Measurements from ENCODE around the gene MCCD1.

Gene MCCD1

DNA sequence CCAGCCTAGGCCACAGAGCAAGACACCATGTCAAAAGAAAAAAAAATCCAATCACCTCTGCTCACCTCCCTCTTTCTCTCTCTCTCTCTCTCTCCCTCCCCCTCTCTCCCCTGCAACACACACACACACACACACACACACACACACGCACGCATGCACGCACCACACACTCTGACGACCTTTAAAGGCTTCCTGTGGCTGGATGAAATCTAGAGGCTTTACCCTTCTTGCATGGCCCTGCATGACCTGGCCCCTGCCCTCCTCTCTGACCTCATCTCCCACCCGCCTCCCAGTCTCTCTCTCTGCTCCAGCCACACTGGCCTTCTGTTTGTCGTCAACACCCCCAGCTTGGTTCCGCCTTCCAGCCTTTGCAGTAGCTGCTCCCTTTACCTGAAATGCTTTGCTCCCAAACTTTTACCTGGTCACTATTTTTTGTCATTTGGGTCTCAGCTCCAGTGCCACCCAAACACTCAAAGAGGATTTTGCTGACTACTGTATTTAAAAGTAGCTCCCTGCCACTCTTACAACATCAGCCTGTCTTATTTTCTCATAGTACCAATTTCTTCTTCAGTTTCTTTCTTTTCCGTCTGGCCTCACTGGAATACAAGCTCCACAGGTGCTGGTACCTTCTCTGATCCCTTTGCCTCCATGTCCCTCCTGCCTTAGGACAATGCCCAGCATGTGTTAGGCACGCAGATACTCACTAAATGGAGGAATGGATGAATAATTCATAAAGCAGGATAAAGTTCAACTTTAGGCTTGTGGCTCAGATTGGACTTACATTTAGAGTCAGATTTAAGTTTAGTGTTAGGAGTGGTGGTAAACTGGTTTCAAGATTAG is 39.0 kb downstream of the MCCD1 start:
- H3K4me3 ChIP-seq (ENCODE audit: low read length), result no peak overlapping the region
- DNase-seq (ENCODE audit: low read depth), result no peak
- TF ChIP-seq, protein P1, sequence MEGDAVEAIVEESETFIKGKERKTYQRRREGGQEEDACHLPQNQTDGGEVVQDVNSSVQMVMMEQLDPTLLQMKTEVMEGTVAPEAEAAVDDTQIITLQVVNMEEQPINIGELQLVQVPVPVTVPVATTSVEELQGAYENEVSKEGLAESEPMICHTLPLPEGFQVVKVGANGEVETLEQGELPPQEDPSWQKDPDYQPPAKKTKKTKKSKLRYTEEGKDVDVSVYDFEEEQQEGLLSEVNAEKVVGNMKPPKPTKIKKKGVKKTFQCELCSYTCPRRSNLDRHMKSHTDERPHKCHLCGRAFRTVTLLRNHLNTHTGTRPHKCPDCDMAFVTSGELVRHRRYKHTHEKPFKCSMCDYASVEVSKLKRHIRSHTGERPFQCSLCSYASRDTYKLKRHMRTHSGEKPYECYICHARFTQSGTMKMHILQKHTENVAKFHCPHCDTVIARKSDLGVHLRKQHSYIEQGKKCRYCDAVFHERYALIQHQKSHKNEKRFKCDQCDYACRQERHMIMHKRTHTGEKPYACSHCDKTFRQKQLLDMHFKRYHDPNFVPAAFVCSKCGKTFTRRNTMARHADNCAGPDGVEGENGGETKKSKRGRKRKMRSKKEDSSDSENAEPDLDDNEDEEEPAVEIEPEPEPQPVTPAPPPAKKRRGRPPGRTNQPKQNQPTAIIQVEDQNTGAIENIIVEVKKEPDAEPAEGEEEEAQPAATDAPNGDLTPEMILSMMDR (conservative IDR thresholded peaks at IDR 0.05; ENCODE audit: low read depth, low read length), result no peak

DNA sequence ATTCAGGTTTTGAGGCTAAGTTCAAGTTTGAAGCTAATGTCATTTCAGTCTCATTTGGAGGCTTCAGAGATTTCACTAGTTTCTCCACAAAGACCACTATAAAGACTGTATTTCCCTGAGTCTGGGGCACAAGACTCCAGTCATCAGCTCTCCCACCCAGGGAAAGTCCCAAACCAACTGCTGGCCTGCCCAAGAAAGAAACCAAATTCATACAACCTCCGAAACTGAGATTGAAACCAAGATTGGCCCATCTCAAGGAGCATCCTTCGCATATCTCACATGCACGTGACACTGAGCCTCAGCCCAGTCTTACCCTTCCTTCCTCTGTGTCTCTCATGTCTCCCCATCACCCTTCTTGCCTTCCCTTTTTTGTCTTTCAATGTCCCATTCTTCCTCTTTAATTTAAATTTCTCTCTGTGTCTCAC is 39.8 kb downstream of the MCCD1 start:
- H3K4me3 ChIP-seq (ENCODE audit: low read length), result no peak overlapping the region
- TF ChIP-seq, protein P1 (conservative IDR thresholded peaks at IDR 0.05; ENCODE audit: low read depth, low read length), result no peak
- DNase-seq (ENCODE audit: low read depth), result no peak

DNA sequence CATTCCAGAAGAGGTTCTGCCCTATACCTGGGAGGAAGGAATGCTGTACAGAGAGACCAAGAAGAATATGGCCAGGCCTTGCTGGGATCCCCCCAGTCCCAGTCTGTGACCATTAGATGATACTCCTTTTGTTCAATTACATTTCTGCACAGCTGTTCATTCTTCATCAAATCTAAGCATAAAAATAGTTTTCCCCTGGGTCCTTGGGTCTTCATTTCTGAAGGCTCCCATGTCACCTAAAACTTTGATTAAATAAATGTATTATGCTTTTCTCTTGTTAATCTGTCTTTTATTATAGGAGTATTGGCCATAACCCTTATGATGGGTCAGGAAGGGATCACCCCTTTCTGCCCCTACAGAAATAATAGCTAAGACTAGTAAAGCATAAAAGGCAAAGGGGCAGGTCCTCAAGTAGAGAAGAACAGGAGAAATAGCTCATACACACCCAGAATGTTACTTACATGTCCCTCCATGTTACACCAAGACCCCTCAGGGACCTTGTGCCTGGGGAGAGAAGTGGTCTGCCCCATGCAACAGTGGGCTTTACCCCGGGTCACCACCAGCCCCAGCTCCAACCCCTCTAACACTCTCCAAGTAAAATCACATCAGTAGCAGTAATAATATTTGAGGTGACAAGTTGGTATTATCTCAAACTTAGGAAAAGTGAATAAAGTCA is 41.2 kb downstream of the MCCD1 start:
- TF ChIP-seq, protein P1 (conservative IDR thresholded peaks at IDR 0.05; ENCODE audit: low read depth, low read length), result no peak
- no peak for DNase-seq (ENCODE audit: low read depth)
- H3K4me3 ChIP-seq (ENCODE audit: low read length), result no peak overlapping the region

DNA sequence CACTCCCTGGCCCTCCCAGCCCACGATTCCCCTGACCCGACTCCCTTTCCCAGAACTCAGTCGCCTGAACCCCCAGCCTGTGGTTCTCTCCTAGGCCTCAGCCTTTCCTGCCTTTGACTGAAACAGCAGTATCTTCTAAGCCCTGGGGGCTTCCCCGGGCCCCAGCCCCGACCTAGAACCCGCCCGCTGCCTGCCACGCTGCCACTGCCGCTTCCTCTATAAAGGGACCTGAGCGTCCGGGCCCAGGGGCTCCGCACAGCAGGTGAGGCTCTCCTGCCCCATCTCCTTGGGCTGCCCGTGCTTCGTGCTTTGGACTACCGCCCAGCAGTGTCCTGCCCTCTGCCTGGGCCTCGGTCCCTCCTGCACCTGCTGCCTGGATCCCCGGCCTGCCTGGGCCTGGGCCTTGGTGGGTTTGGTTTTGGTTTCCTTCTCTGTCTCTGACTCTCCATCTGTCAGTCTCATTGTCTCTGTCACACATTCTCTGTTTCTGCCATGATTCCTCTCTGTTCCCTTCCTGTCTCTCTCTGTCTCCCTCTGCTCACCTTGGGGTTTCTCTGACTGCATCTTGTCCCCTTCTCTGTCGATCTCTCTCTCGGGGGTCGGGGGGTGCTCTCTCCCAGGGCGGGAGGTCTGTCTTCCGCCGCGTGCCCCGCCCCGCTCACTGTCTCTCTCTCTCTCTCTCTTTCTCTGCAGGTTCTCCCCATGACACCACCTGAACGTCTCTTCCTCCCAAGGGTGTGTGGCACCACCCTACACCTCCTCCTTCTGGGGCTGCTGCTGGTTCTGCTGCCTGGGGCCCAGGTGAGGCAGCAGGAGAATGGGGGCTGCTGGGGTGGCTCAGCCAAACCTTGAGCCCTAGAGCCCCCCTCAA is 43.5 kb downstream of the MCCD1 start, which contains the start of gene LTA:
LTA (plus strand) TSS at position 249 of the 871 bp plus-strand sequence; CDS start at position 703, 454 bp downstream.
- H3K4me3 ChIP-seq (ENCODE audit: low read length), result no peak within 1 kb of the TSS
- TF ChIP-seq, protein P1 (conservative IDR thresholded peaks at IDR 0.05; ENCODE audit: low read depth, low read length), result no peak
- DNase-seq (ENCODE audit: low read depth), result no peak

DNA sequence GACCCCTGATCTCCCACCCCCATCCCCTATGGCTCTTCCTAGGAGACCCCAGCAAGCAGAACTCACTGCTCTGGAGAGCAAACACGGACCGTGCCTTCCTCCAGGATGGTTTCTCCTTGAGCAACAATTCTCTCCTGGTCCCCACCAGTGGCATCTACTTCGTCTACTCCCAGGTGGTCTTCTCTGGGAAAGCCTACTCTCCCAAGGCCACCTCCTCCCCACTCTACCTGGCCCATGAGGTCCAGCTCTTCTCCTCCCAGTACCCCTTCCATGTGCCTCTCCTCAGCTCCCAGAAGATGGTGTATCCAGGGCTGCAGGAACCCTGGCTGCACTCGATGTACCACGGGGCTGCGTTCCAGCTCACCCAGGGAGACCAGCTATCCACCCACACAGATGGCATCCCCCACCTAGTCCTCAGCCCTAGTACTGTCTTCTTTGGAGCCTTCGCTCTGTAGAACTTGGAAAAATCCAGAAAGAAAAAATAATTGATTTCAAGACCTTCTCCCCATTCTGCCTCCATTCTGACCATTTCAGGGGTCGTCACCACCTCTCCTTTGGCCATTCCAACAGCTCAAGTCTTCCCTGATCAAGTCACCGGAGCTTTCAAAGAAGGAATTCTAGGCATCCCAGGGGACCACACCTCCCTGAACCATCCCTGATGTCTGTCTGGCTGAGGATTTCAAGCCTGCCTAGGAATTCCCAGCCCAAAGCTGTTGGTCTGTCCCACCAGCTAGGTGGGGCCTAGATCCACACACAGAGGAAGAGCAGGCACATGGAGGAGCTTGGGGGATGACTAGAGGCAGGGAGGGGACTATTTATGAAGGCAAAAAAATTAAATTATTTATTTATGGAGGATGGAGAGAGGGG is 44.7 kb downstream of the MCCD1 start:
- TF ChIP-seq, protein P1 (conservative IDR thresholded peaks at IDR 0.05; ENCODE audit: low read depth, low read length), result no peak
- DNase-seq (ENCODE audit: low read depth), result no peak
- H3K4me3 ChIP-seq (ENCODE audit: low read length), result no peak overlapping the region
